Epithelial cell of proximal tubule (primary cell): ENCODE results near the gene FAM83G. TPM values are rescaled to one million over a fixed set of nuclear protein-coding genes. Genes with fewer than 3 reads are reported as not detected.
"Not testable (repeated sequence)": the region's sequence is repeated elsewhere in the genome, so short reads cannot be mapped to it uniquely, and the experiment has no call there.

Source experiments
- DNase-seq: peaks from one replicate; pipeline ENCODE4 v3.0.0-alpha.2; 2011; ENCODE audit warnings: low read depth
- H3K4me3 ChIP-seq: 2 replicates; pipeline ENCODE4 v1.5.1; 2011; ENCODE audit warnings: low read depth, mild to moderate bottlenecking, low read length
- total RNA-seq: library from RNA; depleted of rRNA; stranded (reverse); fragments of >200 nt; gene quantifications from 2 replicates; pipeline ENCODE4 v1.2.3, GENCODE V29; 2015
- TF ChIP-seq, protein P1 (sequence below): conservative IDR thresholded peaks from 2 replicates; pipeline ENCODE4 v1.5.1; 2012; ENCODE audit warnings: low read depth, mild to moderate bottlenecking, low read length

The FAM83G gene
- total RNA-seq, 1 donor from 2014 or later = 19.3 TPM

- DNase-seq = no peak
- H3K4me3 ChIP-seq = no peak overlapping the region
- TF ChIP-seq, protein P1, sequence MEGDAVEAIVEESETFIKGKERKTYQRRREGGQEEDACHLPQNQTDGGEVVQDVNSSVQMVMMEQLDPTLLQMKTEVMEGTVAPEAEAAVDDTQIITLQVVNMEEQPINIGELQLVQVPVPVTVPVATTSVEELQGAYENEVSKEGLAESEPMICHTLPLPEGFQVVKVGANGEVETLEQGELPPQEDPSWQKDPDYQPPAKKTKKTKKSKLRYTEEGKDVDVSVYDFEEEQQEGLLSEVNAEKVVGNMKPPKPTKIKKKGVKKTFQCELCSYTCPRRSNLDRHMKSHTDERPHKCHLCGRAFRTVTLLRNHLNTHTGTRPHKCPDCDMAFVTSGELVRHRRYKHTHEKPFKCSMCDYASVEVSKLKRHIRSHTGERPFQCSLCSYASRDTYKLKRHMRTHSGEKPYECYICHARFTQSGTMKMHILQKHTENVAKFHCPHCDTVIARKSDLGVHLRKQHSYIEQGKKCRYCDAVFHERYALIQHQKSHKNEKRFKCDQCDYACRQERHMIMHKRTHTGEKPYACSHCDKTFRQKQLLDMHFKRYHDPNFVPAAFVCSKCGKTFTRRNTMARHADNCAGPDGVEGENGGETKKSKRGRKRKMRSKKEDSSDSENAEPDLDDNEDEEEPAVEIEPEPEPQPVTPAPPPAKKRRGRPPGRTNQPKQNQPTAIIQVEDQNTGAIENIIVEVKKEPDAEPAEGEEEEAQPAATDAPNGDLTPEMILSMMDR = no peak
Observed at GRCh38 chr17:18933102-18934058, 71.2 kb downstream of the FAM83G start.

- TF ChIP-seq, protein P1 = no peak
- DNase-seq = no peak
Observed at GRCh38 chr17:18932360-18933055, 72.1 kb downstream of the FAM83G start.

GRCh38 chr17:18928628-18929125 lies 75.9 kb downstream of the FAM83G start:
- no peak for DNase-seq
- no peak overlapping the region for H3K4me3 ChIP-seq
- TF ChIP-seq, protein P1 = no peak

More at GRCh38 chr17:18932360-18933055, 72.1 kb downstream of the FAM83G start:
- no peak overlapping the region for H3K4me3 ChIP-seq

GRCh38 chr17:18925187-18925586 lies 79.4 kb downstream of the FAM83G start:
- TF ChIP-seq, protein P1 = no peak
- no peak overlapping the region for H3K4me3 ChIP-seq
- DNase-seq = no peak

DNA sequence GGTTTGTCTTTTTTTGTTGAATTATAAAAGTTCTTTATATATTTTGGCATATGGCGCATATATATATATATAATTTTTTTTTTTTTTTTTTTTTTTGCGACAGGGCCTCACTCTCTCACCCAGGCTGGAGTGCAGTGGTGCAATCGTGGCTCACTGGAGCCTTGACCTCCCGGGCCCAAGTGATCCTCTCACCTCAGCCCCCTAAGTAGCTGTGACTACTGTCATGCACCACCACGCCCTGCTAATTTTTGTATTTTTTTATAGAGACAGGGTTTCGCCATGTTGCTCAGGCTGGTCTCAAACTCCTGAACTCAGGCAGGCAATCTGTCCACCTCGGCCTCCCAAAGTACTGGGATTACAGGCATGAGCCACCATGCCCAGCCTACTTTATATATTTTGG lies 82.0 kb downstream of the FAM83G start:
- DNase-seq, H3K4me3 ChIP-seq: not testable (repeated sequence)

DNA sequence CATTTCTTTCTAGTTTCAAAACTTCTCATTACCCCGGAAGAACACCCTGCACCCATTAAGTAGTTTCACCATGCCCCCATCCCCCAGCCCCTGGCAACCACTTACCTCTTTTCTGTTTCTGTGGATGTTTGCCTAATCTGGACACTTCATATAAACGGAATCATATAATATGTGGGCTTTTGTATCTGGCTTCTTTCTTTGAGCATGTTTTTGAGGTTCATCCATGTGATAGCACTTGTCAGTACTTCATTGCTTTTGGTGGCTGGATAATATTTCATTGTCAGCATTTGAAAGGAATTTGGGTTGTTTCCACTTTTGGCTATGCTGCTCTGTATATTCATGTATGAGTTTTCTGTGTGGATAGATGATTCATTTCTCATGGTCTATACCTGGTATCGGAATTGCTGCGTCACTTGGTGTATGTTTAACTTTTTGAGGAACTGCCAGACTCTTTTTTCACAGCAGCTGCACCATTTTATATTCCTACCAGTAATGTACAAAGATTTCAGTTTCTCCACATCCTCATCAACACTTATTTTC lies 82.6 kb downstream of the FAM83G start:
- TF ChIP-seq, protein P1 = no peak
- no peak overlapping the region for H3K4me3 ChIP-seq
- DNase-seq = no peak

GRCh38 chr17:18921485-18921884 lies 83.1 kb downstream of the FAM83G start:
- TF ChIP-seq, protein P1 = no peak
- no peak for DNase-seq
- no peak overlapping the region for H3K4me3 ChIP-seq
